ENCODE data around the gene KLHL29. TPM values are rescaled to one million over a fixed set of nuclear protein-coding genes. Genes with fewer than 3 reads are reported as not detected.

KLHL29 gene
- total and polyA plus RNA-seq, 4 donors = 0.29 to 2.3 (median 0.68) TPM

GRCh38 chr2:23662941-23663920, 278.3 kb downstream of the KLHL29 start:
- H3K36me3 ChIP-seq (ENCODE audit: control insufficient read depth in 4 of 4, insufficient read depth in 3 of 4, low read depth in 1 of 4, low read length in 3 of 4) = no peaks in the 10 kb centered on the region
- H3K4me1 ChIP-seq (ENCODE audit: control insufficient read depth in 4 of 4, insufficient read depth in 4 of 4, low read length in 3 of 4) = no peaks in the 10 kb centered on the region
- H3K9ac ChIP-seq (ENCODE audit: low read depth in 1 of 2, low read length in 2 of 2) = no peak overlapping the region
- H3K9me3 ChIP-seq (ENCODE audit: control insufficient read depth in 4 of 4, low read length in 3 of 4) = no peaks in the 10 kb centered on the region
- WGBS = 38% methylated on average over 46 of the region's 46 CpGs
- TF ChIP-seq RXRA (IDR thresholded peaks at IDR 0.05) (no peak), CTCF (IDR thresholded peaks at IDR 0.05; ENCODE audit: low read depth, low read length, missing input control) (no peak), SP1 (IDR thresholded peaks at IDR 0.05) (no peak), ATF3 (IDR thresholded peaks at IDR 0.05) (no peak), MAX (IDR thresholded peaks at IDR 0.05) (no peak), ZBTB33 (IDR thresholded peaks at IDR 0.05) (no peak), REST (IDR thresholded peaks at IDR 0.05) (no peak)
- no peaks in the 10 kb centered on the region for H3K27me3 ChIP-seq (ENCODE audit: control insufficient read depth in 4 of 4, insufficient read depth in 4 of 4, low read length in 3 of 4)
- peak overlapping the region in 1 of 3 donors; percentile 3 for H3K4me3 ChIP-seq (ENCODE audit: low read depth in 1 of 3, low read length in 3 of 3)
- no peak for DNase-seq (ENCODE audit: low spot score)
- no peak overlapping the region for H3K27ac ChIP-seq (ENCODE audit: low read depth in 1 of 2, low read length in 2 of 2)

- Histone ChIP-seq H3K4me1 (ENCODE audit: control insufficient read depth in 4 of 4, insufficient read depth in 4 of 4, low read length in 3 of 4) (no peaks in the 10 kb centered on the region), H3K36me3 (ENCODE audit: control insufficient read depth in 4 of 4, insufficient read depth in 3 of 4, low read depth in 1 of 4, low read length in 3 of 4) (no peaks in the 10 kb centered on the region), H3K9me3 (ENCODE audit: control insufficient read depth in 4 of 4, low read length in 3 of 4) (no peaks in the 10 kb centered on the region), H3K27me3 (ENCODE audit: control insufficient read depth in 4 of 4, insufficient read depth in 4 of 4, low read length in 3 of 4) (no peaks in the 10 kb centered on the region), H3K9ac (ENCODE audit: low read depth in 1 of 2, low read length in 2 of 2) (no peak overlapping the region), H3K4me3 (ENCODE audit: low read depth in 1 of 3, low read length in 3 of 3) (no peak overlapping the region), H3K27ac (ENCODE audit: low read depth in 1 of 2, low read length in 2 of 2) (no peak overlapping the region)
- 68% methylated on average over 9 of the region's 9 CpGs for WGBS
- no peak for DNase-seq (ENCODE audit: low spot score)
- no peak for TF ChIP-seq HNF4A (conservative IDR thresholded peaks at IDR 0.05)
- TF ChIP-seq CTCF (IDR thresholded peaks at IDR 0.05; ENCODE audit: low read depth, low read length, missing input control) = no peak
- TF ChIP-seq REST (IDR thresholded peaks at IDR 0.05) = no peak
- TF ChIP-seq FOXA2 (IDR thresholded peaks at IDR 0.05) = no peak
- TF ChIP-seq GABPA (IDR thresholded peaks at IDR 0.05 in 1 of 2, conservative IDR thresholded peaks at IDR 0.05 in 1 of 2) = no peak
- no peak for TF ChIP-seq EGR1 (IDR thresholded peaks at IDR 0.05; ENCODE audit: low read depth in 2 of 2)
- no peak for TF ChIP-seq RXRA (IDR thresholded peaks at IDR 0.05)
Observed at GRCh38 chr2:23664066-23664788, 279.2 kb downstream of the KLHL29 start.

All from liver (tissue), 9 donors.